GM19438 (cell line): ENCODE results near the gene SYT2.
"Not testable (repeated sequence)": the region's sequence is repeated elsewhere in the genome, so short reads cannot be mapped to it uniquely, and the experiment has no call there.

Source experiments
- ATAC-seq: cut with Tn5 transposase; IDR thresholded peaks from one replicate; pipeline ENCODE4 v1.9.1; 2021; ENCODE audit warnings: low read depth; ENCODE audit not compliant: unreplicated experiment

The SYT2 gene

DNA sequence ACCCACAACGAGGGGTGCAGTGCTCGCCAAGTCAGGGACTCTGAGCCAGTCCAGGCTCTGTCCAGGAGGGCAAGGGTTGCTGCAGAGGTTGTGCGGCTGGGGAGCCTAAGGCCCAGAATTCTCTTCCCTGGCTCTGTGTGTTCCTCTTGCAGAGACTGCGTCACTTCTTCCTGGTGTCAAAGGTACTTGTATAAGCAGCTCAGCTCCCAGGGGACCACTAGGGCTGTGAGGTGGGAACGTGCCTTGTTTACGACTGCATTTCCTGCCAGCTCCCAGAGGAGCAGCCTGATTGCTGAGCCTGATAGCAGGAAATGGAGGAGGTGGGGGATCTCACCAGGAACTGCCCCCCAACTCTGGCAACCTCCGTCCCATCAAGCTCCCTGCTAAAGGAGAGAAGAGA lies 83.2 kb downstream of the SYT2 start:
- ATAC-seq, result not testable (repeated sequence)

DNA sequence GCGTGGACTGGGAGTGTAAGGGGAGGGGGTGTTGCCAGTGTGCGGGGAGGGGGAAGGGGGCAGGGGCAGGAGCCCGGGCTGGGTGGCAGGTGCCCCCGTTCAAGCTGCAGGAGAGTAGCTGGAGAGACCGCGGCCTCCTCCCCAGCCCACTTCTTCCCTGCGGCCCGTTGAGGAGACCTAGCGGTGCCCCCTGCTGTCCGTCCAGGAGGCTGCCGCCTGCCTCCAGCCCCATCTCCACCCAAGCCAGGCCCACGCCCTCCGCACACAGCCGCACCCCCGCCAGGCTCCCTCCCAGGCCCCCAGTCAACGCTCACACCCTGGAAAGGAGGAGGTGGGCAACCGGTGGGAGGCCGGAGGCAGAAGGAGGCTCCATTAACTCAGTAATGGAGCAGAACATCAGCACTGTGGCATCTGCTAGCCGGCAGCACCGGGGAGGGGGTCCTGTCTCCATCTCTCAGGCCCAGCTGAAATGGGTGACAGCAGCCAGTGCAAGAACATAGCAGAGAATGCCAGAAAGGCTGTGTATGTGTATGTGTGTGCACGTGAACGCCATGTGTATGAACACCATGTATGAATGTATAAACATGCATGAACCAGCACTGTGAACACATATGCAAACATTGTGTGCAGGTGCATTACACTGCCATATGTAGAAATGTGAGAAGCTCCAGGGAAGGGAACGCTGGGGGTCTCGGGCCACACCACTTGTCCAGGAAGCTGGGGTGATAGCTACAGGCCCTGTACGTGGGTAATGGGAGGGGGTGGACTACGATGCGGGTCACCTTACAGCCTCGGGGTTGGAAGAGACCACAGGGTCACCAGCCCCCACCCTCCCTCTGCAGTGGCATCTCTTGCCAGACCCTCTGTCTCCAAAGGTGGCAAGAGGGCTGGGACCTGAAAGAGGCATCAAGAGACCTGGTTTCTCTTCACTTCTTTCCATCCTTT lies 84.6 kb downstream of the SYT2 start:
- peak; percentile 49 for ATAC-seq

DNA sequence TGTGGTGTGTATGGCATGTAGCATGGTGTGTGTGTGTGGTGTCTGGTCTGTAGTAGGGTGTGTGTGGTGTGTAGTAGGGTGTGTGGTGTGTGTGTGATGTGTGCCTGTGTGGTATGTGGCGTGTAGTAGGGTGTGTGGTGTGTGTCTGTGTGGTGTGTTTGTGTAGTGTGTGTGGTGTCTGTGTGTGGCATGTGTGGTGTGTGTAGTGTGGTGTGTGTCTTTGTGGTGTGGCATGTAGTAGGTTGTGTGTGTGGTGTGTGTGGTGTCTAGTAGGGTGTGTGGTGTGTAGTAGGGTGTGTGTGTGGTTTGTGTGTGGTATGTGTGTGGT lies 85.5 kb downstream of the SYT2 start:
- no peak for ATAC-seq

DNA sequence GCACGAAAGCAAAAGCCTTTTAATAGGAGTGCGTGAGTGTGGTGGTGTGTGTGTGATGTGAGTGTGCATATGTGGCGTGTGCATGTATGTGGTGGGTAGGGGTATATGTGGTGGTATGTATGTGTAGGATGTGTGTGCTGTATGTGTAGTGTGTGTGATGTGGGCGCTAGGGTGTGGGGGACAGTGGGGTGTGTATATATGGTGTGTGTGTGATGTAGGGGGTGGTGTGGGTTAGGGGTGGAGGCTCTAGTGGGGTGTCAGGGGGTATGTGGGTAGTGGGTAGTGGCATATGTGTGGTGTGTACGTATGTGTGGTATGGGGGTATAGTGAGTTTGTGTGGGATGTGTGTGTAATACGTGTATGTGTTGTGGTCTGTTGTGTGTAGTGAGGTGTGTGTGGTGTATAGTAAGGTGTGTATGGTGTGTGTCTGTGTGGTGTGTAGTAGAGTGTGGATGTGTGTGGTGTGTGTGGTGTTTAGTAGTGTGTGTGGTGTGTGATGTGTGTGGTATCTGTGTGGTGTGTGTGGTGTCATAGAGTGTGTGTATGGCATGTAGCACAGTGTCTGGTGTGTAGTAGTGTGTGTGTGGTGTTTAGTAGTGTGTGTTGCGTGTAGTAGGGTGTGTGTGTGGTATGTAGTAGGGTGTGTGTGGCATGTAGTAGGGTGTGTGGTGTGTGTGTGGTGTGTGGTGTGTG lies 86.0 kb downstream of the SYT2 start:
- ATAC-seq, result no peak

DNA sequence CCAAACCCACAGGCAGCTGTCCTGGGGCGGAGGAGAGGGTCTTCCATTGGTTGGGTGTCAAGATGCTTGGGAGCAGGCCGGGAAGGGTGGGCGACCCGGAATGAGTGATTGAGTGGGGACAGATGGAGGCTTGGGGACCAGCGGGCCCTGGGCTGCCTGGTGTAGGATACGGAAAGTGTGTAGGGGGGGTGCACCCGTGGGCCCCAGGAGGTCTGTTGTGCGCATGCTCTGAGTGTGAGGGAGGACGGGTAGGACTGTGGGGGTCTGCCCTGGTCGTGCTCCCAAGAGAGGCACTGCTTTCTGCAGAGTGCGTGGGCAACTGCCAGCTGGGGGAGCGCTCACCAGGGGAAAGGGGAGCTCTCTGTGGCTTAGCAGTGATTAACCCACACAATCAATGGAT lies 86.8 kb downstream of the SYT2 start:
- not testable (repeated sequence) for ATAC-seq

DNA sequence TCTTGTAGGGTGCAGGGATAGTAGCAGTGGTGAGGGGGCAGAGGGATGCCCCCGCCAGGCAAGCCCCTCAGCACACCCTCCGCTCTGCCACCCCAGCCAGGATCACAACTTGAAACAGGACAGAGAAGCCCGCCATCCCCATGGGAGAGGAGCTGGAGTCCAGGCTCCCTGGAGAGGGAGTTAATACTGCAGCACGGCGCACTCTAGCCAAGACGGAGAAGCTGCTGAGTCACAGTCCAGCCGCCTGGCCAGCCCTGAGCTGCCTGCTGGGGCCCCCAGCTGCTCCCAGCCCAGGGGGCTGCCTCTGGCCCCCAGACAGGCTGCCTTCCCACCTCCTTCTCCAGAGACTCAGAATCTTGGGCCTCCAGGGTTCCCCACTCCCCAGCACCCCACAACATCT lies 87.2 kb downstream of the SYT2 start:
- no peak for ATAC-seq

DNA sequence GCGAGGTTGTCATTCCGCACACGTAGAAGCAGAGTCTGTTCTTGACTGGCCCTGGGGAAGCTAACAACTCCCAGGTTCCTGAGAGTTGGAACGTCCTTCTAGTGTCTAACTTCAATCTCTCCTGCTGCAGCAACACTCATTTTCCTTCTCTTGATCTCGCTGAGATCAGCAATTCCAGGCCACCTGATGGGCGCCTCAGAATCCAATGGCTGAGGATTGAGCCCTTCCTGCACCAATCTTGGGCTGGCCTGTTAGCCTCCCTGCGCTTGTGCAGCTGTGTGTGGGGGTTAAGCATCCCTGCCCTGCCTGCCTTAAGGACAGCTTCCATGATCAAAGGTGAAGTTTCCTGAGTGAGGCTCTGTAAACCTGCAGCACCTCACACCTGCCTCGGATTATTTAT lies 87.9 kb downstream of the SYT2 start:
- no peak for ATAC-seq

DNA sequence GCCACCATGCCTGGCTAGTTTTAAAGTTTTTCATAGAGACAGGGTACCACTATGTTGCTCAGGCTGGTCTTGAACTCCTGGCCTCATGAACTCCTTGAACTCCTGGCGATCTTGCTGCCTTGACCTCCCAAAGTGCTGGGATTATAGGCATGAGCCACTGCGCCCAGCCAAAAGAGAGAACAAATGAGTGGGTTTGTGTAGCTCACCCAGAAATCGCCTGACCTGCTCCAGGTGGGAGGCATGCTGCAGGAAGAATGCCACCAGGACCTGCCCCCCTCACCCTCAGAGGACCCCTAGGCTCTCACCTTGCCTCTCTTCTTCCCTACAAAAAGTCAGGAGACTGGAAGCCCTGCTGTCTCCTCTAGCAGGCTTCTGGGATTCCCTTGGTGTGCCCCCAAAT lies 88.8 kb downstream of the SYT2 start:
- no peak for ATAC-seq

DNA sequence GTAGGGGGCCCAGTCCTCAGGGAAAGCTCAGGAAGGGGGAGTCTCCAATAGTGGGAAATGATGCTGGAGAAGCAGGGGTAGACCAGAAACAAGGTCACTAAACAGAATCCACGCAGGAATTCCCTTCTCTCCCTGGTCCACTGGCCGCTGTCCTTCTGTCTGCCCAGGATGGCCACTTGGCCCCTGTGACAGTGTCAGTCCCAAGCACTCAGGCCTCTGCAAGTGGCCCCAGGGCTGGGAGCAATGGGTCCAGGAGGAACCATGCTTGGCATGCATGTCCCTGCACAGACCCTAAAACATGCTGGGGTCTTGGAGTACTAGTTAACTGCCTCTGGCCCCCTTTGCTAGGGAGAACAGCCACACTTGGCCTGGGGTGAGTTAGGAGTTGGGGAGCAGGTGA lies 90.2 kb downstream of the SYT2 start:
- not testable (repeated sequence) for ATAC-seq

DNA sequence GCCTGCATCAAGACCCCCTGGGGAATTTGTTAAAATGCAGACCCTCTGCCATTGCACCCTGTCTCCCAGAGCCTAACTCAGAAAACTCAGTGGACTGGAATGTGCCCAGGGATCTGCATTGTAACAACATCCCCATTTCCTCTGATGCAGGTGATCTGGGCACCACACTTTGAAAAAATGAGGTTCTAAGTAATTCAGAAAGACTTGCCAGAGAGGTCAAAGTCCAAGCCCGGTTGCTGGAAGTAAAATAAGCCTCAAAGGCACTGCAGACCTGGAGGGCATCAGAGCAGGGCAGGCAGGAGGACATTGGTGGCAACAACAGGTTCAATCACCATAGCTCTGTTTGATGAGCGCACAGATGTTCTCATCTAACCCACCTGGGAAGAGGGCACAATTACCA lies 90.7 kb downstream of the SYT2 start:
- ATAC-seq, result no peak

DNA sequence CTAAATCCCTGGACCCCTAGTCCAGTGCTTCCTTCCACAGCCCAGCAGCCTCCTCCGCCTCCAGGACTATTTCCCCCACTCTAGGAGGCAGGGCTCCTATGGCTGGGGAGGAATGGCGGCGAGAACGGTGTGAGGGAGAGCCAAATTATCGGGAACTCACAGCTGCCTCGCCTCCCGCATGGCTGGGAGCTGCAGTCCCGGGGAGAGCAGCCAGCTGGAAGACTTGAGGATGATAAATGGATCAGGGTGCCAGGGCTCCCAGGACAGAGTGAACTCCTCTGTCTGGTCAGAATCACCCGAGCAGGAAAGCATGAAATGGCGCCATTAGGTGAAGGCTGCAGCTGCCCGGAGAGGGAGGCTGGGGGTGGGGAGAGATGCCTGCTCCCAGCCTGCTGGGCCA lies 91.2 kb downstream of the SYT2 start:
- not testable (repeated sequence) for ATAC-seq

DNA sequence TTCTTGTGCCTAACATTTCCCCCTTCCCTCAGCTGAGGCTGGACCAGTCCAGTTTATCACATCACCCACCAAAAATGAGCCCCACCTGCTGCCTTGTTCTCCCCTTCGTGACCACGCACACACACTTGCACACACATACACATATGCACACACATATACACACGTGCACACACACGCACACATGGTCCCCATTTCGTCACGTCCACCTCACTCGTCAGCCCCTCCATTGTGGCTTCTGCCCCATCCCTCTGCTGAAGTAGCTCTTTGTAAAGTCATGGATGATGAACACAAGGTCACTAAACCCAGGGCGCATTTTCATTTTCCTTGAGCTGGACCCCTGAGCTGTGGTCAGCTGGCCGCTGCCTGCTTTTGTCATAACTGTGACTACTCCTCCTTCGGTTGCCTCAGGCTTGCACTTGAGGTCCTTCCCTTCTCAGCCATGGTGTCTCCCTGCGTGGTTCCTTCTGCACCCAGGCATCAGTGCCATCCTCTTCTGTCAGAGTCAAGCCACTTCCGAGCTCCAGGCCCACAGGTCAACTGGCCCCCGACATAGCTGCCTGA lies 93.8 kb downstream of the SYT2 start:
- ATAC-seq, result peak; percentile 21

DNA sequence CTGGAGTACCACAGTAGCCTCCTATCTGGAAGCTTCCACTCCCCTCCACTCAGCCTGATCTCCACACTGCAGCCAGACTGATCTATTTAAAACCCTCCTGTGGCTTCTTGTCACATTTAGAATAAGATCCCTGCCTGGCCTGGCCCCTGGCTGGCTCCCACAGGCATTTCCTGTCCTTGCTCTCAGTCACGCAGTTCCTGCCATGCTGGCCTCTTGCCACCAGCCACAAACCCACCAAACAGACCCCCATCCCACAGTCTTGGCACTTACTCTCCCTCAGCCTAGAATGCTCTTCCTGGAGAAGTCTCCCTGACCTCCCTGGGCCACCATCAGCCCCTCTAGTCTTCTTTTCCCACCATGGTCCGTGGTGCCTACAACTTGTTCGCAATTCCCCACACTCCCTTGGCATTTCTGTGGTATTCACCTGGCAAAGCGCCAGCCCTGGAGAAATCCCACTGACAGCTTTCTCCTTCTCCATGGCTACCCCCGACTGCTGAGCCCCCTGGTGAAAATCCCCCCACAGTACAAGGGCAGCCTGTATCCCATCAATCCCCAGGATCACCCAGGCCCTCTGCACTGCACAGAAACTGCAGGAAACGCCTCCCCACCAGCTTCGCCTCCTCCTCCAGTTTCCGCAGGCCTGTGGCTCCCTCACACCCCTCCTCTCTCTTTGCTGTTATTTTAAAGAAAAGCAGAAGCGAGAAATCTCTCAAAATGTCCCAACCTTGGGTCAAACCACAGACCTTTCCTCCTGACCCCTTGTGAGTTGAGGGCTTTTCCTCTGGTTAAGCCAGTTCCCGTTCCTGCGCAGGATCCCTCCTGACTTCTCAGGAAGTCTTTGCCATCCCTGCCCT lies 94.5 kb downstream of the SYT2 start:
- peak; percentile 73 for ATAC-seq

DNA sequence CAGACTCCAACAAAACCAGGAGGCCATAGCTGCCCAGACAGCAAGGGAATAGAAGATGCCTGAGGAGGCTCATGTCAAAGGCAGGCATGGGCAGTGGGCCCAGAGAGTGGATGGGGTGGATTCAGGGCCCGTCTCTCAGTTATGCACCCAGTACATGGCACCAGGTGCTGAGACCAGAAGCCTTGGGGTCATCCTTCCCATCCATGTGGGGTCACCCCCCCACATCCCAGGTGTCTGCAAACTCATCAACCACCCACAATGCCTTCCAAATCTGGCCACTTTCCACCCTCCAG lies 95.1 kb downstream of the SYT2 start:
- peak; percentile 8 for ATAC-seq

DNA sequence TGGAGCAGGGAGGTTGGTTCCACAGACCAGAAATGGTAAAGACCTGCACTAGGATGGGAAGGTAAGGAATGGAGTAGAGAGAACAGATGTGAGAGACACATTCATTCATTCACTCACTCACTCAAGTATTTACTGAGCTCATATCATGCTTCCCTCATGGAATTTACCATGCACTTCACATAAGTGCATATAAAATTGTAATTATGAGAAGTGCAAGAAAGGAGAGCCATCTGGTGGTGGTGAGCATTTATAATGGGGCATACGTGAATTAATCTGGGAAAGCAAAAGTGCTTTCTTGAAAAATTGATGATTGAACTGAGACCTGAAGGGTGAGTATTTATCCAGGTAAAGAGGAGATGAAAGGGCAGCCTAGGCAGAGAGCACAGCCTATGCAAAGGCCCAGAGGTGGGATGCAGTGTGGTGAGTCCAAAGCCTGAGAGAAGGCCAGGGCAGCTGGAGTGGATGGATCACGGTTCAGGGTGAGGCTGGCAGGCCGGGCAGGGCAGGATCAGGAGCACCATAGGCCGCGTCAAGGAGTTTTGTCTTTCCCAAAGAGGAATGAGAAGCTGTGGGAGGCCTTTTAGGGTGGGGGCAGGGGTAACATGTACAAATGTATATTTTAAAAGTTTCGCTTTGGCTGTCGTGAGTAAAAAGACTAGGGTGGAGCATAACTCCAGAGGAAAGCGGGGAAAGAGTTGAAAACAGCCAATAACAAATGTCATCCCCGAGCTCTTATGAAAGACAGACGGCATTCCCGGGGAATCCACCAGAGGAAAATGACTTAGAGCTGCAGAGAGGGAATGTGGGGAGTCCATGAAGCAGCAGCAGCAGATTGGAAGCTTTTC lies 95.7 kb downstream of the SYT2 start:
- ATAC-seq, result not testable (repeated sequence)

DNA sequence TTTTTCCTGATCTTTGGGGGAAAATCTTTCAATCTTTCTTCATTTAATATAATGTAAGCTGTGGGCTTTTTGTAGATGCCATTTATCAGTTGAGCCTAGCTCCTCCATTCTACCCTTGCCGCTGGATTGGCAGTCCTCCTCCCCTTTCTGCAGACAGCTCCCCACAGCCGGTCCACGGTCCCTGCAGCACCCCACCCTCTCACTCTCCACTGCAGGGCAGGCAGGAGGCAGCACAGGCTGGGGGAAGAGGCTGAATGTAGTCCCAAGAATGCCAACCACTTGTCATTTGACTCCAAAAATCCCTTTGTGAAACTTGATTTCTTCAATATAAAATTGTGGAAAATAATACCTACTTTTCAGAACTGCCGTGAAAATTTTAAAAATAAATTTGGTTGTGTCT lies 96.7 kb downstream of the SYT2 start:
- no peak for ATAC-seq

DNA sequence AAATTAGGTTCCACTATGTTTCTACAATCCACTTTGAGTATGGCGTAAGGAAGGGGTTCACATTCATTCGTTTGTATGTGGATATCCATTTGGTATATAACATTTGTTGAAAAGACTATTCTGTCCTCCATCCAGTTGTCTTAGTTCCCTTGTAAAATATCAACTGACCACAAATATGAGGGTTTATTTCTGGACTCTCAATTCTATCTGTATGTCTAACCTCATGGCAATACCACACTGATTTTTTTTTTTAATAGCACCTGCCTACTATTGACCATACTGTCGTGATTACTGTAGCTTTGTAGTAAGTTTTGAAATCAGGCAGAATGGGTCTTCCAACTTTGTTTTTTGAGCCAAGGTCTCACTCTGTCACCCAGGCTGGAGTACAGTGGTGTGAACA lies 98.2 kb downstream of the SYT2 start:
- ATAC-seq, result not testable (repeated sequence)

DNA sequence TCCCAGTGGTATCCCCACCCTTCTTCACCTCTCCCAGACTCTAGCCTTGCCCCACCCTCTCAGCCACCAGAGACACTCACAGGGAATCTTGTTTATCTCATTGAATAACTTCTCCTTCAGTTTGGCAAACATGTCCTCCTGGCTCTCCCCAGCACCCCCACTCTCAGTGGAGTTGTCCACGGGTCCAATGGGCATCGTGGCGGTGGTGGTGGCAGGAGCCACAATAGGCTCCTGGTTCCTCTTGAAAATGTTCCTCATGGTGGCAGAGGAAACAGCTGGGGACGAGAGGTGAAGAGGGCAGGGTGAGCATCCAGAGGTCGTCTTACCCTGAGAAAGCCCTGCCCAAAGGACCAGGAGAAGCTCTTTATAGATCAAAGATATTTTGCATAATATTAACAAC lies 104.7 kb downstream of the SYT2 start:
- ATAC-seq, result no peak

DNA sequence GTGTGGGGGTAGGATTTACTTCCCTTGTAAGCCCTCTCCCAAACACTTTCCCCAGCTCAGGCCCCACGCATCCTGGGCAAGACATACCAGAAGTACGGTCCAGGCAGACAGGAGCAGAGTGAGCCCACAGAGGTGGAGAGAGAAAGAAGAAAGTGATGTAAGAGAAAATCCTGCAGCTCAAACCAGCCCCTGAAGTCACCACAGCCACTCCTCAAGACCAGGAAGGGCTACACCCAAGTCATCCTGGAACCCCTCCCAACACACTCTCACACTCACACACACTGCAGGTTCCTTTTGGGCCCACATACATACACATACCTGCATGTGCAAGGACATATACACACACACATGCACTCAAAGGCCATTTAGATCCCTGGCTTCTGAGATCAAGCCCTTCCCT lies 106.8 kb downstream of the SYT2 start:
- no peak for ATAC-seq

DNA sequence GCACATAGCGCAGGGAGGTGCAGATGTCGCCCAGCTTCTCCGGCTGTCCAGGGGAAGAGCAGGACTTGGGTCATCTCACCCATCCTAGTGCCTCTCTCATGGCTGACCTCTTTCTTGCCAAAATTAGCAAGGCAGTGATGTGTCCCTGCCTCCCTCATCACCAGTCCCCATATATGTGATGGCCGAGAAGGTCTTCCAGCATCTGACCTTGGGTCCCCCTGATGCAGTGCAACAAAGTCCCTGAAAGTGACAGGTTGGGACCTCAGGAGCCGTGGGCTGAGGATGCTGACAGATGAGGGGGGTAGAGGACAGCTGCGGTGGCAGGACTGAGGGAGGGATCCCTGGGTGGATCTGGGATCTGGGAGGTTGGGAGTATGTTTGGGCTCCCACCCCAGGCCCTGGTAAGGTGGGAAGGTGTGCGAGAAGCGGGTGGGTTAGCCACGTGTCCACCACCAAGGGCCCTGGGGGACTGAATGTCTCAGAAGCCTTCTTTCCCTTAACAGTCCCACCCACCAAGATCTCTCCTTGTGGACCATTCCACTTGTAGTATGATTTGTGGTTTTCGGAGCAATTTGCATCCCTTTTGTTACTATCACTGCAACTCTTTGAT lies 109.7 kb downstream of the SYT2 start:
- no peak for ATAC-seq
